ENCODE measurements around the gene OBSCN.

Gene OBSCN

GRCh38 chr1:228394571-228395394, 186.9 kb downstream of the OBSCN start:
- no peak for DNase-seq

DNA sequence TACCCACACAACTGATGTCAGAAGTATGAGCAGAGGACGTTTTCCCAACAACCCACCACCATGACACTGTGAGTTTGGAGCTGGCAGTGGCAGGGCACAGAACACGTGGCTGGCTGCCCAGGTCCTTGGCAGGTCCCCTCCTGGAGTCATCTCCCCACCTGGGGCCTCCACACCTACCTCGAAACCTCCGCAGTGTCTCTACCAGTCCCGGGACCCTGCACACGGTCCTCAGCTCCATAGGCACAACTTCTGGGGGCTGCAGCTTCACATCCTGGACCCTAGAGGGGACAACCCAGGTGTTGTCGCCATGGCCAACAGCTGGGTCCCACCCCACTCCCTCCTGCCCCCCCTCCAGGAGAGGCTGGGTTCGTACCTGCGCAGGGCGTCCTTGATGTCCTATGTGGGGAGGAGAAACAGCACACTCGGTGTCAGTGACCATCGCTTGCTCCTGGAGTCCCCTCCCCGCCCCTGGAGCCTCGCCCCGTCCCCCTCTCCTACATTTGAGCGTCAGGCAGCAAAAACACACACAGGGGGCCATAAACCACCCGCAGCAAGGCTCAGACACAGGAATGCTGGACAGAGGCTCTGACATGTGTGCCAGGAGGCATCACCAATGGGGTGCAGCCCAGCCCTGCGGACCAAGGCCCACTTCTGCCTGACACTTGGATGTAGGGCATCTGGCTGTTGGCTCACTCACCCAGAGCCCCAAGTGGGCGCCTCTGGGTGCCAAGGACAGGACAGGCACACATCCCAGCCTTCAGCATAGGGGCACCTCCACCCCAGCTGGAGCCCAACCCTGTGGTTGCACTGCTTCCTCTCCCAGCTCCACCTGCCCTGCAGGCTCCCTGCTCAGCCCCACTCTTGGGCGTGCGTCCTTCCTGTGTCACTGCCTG, 189.2 kb downstream of the OBSCN start:
- no peak for DNase-seq

DNA sequence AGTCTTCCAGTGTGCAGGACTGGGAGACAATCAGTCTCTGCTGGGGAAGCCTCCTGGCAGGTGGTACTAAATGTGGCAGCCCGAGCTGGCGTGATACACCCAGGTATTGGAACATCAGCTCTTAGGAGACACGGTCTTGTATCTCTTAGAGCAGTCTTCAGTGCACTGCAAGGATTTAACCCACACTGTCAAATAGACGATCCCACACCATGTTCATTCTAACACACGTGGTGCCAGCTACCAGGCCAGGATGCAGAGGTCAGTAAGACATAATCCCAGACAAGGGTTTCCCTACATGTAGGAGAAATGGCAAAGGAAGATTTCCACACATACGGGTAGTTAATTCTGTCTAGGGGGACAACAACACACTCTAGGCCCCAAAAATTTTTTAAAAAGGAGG, 190.1 kb downstream of the OBSCN start:
- DNase-seq: no peak

GRCh38 chr1:228398741-228399461, 191.1 kb downstream of the OBSCN start:
- no peak for DNase-seq

GRCh38 chr1:228399531-228400236, 191.8 kb downstream of the OBSCN start:
- no peak for DNase-seq

GRCh38 chr1:228400237-228400651, 192.4 kb downstream of the OBSCN start:
- DNase-seq: no peak

- no peak for DNase-seq
Measured at GRCh38 chr1:228400692-228401454, 193.0 kb downstream of the OBSCN start.

- DNase-seq: no peak
Measured at GRCh38 chr1:228401782-228402640, 194.2 kb downstream of the OBSCN start.

- no peak for DNase-seq
Measured at GRCh38 chr1:228402641-228403025, 194.8 kb downstream of the OBSCN start.

DNA sequence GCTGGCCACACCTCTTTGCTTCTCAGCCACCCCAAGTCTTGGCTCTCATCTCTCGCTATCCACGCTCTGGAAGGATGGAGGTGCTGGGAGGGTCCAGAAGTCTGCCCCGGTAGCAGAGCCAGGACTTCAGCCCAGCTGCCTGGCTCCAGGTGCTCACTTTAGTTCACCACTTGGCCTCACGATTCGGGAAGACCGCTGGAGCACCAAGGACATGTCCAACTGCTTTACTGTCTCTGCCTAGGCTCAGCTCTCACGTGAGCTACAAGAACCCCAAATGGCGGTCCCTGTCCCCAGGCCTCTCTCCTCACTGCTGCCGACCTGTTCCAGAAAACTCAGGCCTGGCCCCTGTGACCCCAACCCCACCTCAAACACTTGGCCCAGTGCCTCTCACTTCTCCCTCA, 195.4 kb downstream of the OBSCN start:
- no peak for DNase-seq

DNA sequence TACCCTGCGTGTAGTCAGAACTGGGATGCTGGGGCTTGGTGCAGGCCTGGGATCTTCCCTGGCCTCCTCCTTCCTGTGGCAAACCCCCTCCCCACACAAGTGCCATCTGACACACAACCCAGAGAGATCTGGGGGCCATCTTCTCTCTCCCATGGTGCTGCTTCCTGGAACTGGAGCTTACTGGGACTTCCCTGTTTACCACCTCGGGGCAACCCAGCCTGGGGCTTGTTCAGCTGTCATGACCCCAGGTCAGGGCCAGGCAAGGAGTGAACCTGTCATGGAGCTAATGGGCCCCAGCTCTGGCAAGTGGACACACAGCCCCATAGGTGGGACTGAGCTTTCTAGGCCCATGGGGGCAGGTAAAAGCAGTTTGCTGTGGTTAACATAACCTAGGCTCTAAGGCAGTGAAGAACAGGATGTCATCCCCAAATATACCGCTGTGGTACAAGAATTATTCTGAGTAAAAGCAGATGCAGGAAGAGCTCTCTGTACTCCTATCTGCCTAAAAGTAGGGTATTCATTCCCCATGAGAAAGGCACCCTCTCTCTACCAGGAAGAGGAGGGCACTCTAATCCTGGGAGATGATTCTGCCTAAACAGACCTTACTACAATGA, 196.4 kb downstream of the OBSCN start:
- no peak for DNase-seq

DNA sequence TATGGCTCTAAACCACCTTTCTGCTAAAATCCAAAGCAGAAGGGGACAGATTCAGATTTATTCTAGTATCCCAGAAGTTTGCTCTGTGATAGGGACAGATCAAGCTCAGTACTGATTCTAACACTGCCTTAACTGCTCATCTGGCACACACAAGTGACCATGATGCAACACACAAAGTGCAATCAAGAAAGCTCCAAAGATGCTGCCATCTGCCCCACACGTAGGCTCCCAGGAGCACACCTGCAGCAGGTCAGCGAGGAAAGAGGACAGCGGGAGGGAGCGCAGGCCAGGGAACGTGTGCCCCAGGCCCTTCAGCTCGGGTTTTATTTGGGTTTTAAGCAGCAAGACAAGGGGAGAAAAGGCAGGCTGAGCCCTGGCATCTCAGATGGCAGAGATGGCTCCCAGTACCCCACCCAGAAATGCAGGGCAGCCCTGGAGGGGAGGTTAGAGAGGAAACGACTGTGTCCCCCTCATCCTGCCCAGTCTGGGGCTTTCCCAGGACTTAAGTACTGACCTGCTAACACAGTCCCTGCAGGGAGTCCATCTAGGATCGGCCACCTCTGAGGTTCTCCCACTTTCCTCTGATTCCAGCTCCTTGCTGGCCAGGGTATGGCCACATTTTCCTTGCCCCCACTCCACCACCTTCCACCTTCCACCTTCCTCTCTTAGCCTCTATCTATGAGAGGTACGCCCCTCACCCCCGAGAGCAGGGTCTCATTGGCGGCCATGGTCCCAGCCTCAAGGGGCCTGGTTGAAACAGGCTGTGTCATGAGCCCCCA, 197.5 kb downstream of the OBSCN start:
- DNase-seq: no peak

- no peak for DNase-seq
Measured at GRCh38 chr1:228405979-228406228, 198.1 kb downstream of the OBSCN start.

DNA sequence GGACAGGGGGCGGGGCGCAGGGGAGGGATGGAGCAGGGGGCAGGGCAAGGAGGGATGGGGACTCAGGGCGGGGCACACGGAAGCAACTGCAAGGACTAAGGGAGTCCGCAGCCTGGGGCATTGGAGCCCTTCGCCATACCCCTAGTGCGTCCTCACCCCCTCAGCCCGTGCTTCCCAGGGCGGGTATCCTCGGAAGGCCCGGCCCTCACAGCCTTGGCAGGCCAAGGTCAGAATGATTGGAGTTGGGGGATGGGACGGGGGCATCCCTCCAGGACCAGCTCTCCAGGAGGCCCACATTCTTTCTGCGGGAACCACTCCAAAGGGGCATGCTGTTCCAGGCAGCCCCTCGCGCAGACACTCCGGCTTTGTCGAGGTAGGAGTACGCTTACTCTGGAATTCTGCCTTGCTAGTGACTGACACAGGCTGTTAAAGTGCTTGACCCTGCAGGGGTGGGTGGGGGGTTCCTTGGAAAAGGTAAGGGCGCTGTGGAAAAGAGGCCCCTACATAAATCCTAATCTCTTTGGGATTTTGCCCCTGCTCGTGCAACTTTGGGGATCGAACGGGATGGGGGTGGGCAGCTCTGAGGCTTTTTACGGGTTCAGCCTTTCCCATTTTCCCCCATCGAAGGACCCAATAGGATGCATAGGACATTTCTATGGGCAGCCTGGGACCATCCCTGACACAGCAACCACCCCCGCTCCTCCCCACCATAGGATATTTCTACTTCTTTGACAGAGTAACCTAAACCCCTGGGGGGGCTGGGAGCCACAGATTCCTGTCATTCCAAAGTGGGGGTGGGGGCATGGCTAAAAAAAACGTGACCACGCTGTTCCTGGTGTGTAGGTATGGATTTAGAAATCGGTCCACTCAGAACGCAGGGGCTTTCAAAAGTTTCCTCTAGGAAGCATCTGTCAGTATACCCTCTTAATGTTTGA, 199.5 kb downstream of the OBSCN start:
- DNase-seq: no peak

DNA sequence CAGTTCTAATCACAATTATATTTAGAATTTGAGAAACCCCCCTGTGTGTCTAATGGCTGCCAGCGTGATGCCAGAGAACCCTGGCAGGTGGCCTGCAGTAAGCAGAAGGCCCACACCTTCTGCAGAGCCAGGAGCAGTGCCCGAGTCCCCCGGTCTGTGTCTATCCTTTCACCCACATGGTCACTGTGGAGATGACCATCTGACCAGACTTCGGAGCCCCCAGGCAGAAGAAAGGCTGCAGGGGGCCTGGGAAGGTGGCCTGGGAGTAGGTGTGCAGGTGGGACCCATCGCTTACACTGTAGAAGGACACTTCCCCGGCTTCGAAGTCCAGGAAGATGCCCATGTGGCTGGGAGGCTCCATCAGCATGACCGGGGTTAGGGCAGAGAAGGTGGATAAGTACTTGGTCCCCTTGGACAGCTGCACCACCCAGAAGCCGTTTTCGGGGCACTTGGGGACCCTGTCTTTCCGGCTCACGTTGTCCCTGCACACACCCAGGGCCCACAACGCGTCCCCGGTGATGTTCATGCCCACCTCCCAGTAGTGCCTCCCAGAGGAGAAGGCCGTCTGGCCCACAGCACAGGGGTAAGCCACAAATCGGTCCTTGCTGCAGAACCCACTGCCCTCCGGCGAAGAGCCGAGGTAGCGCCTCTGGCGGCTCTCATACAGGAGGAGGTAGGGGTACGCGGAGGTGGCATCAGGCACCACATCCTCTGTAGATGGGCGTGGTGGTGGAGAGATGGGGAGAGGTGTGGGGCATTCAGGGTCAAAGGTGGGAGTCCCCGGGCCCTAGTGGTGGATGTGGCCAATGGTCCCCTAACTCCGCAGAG, 200.4 kb downstream of the OBSCN start:
- DNase-seq: no peak

DNA sequence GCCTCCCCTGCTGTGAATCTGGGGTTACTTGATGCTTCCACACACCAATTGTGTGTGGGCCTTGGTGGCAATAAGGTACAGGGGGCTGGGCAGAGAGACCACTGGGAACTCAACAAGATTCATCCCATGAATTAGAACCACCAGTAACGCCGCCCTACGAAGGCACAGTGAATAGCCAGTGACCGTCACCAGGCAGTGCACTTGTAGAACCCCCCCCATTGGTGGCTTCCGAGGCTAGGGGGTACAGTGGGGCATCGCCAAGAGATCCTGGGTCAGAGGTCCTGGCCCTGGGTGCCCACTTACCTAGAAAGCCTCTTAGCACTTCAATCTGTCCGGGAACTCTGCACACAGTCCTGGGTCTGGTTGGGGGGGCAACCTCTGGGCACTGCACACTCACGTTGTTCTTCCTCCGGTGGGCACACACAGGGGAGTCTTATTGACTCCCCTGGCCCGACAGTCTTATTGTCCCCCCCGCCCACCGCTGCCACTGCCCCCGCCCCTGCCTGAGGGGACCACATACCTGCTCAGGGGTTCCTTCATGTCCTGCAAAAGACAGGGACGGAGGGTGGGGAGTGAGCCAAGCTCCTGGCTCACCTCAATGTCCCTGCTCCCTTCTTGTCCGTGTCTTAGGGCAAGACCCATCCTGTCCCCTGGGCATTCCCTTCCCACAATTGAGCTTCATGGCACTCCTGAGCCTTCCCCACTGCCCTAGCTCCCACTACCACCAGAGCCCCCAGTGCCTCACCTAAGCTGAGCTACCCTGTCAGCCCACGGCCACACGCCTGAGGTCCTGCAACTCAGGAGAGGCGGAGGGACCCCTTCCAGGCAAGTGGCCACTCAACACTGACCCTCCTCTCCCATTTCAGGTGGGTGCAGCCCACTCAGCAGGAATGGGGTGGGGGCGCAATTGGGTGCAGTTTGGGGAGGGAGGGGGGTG, 201.3 kb downstream of the OBSCN start:
- DNase-seq: no peak

DNA sequence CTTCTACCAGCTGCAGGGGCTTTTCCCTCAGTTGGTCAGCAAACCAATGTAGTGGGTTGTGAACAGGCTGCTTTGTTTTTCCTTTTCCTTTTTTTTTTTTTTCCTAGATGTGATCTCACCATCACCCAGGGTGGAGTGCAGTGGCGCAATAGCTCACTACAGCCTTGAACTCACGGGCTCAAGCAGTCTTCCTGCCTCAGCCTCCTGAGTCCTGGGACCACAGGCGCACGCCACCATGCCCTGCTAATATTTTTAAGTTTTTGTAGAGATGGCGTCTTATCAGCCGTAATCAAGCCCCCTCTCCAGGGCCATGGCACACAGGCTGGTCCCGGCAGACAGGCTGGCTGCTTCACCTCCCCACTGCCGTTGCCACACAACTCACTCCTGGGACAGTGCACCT, 202.2 kb downstream of the OBSCN start:
- DNase-seq: no peak
